Gastrocnemius medialis (tissue), 4 donors: ENCODE measurements around the gene KTN1. TPM values are rescaled to one million over a fixed set of nuclear protein-coding genes. Genes with fewer than 3 reads are reported as not detected.

Source experiments
- ATAC-seq, 2 donors: fragments of 150-250 bp; one replicate each; pipeline ENCODE4 v1.9.1; 2016
- DNase-seq, 2 donors: peaks; one replicate each; pipeline ENCODE4 v3.0.0-alpha.2; 2019
- H3K27ac ChIP-seq, 4 donors: fragments of 200-600 bp; sonication (generic); 1 replicate in 1 of 4; 2 replicates in 3 of 4; pipeline ENCODE4 v1.5.1; 2016 to 2018; ENCODE audit warnings: mild to moderate bottlenecking in 2 of 4, moderate library complexity in 1 of 4
- H3K27me3 ChIP-seq, 3 donors: fragments of 200-600 bp; sonication (generic) in 2 of 3; 1 replicate in 1 of 3; 2 replicates in 2 of 3; pipeline versions ENCODE4 v1.5.1 to v1.6.0; 2016 to 2019; ENCODE audit warnings: mild to moderate bottlenecking in 1 of 3, moderate library complexity in 1 of 3
- H3K36me3 ChIP-seq, 2 donors: fragments of 200-600 bp; sonication (generic) in 1 of 2; one replicate each; pipeline ENCODE4 v1.5.1; 2017 to 2018
- H3K4me1 ChIP-seq, 2 donors: fragments of 200-600 bp; sonication (generic) in 1 of 2; one replicate each; pipeline ENCODE4 v1.5.1; 2016 to 2017; ENCODE audit warnings: mild to moderate bottlenecking in 2 of 2
- H3K4me3 ChIP-seq, 4 donors: fragments of 200-600 bp; sonication (generic) in 3 of 4; 1 replicate in 1 of 4; 2 replicates in 3 of 4; pipeline ENCODE4 v1.5.1; 2016 to 2019; ENCODE audit warnings: mild to moderate bottlenecking in 2 of 4
- H3K9me3 ChIP-seq, 3 donors: fragments of 200-600 bp; sonication (generic) in 2 of 3; 1 replicate in 1 of 3; 2 replicates in 2 of 3; pipeline ENCODE4 v1.5.1; 2016 to 2019
- POLR2A ChIP-seq, 2 donors: fragments of 450-650 bp; IDR thresholded peaks; one replicate each; pipeline ENCODE4 v1.6.1; 2017; ENCODE audit warnings: antibody characterized with exemption in 2 of 2, mild to moderate bottlenecking in 2 of 2, moderate library complexity in 2 of 2
- in situ Hi-C, 4 donors: fragments of 200-750 bp; cut with MboI; loops; one replicate each; pipeline versions ENCODE4 v1.15.0 to v1.8.0; 2017; ENCODE audit warnings: low sequenced_read_pairs in 4 of 4
- intact Hi-C: fragments of 100-400 bp; cut with DNase I; formaldehyde crosslinking; loops from one replicate; pipeline ENCODE4 v1.15.1; 2023; ENCODE audit warnings: low total_unique reads
- total RNA-seq, 4 donors: library from RNA; depleted of rRNA; stranded (reverse); fragments of >200 nt; gene quantifications; one replicate each; pipeline versions ENCODE4 v1.1.0 to v1.2.3, GENCODE V29; 2016
- TF ChIP-seq, protein P1 (sequence below), 5 experiments: fragments of 450-650 bp in 3 of 5; fragments of 200-600 bp in 2 of 5; sonication (generic) in 2 of 5; IDR thresholded peaks in 4 of 5; conservative IDR thresholded peaks in 1 of 5; 1 replicate in 4 of 5; 2 replicates in 1 of 5; pipeline ENCODE4 v1.5.1; 2016 to 2019; ENCODE audit warnings: antibody characterized with exemption in 5 of 5, mild to moderate bottlenecking in 3 of 5, moderate library complexity in 3 of 5

KTN1 gene
- total RNA-seq, 4 donors from 2014 or later, result 256 to 373 (median 327) TPM

DNA sequence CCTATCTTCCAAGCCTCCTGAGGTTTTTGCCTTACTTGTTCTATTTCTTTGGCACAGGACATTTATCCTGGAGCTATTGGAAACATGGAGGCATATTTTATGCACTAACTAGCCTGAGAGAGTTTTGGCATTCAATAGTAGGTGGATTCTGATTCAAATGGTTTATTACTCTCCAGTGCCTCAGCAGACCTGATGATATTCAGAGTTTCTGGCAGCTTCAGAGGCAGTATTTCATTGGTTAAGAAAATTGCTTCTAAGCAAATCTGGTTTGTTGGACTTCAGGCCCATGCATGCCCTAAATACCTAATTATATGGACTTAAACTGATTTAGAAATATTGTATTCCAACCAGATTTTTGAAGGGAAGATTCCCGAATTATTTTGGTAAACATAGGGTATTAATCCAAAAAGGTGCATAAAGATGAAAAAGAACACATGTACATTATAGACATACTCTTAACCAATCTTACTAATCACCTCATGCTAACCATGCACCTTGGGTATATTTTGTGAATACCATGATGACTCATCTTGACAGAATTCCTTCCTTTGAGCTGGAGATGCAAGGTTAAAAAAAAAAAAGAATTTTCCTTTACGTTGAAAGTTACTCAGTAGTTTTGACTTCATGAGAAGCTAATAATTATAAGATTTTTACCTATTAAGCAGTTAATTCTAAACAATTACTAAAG lies 44.3 kb upstream of the KTN1 start:
- DNase-seq (no peak), ATAC-seq (no peak)
- intact Hi-C loops, result no loop called here
- Histone ChIP-seq H3K4me3 (no peak overlapping the region), H3K9me3 (peaks cover 0 to 3% (median 0%) of the 10 kb centered on the region in 3 donors), H3K4me1 (no peaks in the 10 kb centered on the region), H3K36me3 (no peaks in the 10 kb centered on the region), H3K27ac (no peak overlapping the region), H3K27me3 (no peaks in the 10 kb centered on the region)
- TF ChIP-seq, protein P1, sequence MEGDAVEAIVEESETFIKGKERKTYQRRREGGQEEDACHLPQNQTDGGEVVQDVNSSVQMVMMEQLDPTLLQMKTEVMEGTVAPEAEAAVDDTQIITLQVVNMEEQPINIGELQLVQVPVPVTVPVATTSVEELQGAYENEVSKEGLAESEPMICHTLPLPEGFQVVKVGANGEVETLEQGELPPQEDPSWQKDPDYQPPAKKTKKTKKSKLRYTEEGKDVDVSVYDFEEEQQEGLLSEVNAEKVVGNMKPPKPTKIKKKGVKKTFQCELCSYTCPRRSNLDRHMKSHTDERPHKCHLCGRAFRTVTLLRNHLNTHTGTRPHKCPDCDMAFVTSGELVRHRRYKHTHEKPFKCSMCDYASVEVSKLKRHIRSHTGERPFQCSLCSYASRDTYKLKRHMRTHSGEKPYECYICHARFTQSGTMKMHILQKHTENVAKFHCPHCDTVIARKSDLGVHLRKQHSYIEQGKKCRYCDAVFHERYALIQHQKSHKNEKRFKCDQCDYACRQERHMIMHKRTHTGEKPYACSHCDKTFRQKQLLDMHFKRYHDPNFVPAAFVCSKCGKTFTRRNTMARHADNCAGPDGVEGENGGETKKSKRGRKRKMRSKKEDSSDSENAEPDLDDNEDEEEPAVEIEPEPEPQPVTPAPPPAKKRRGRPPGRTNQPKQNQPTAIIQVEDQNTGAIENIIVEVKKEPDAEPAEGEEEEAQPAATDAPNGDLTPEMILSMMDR (IDR thresholded peaks at IDR 0.05 in 4 of 5, conservative IDR thresholded peaks at IDR 0.05 in 1 of 5), result no peak
- no peak for TF ChIP-seq POLR2A (IDR thresholded peaks at IDR 0.05)
- in situ Hi-C loops, result no loop called here

DNA sequence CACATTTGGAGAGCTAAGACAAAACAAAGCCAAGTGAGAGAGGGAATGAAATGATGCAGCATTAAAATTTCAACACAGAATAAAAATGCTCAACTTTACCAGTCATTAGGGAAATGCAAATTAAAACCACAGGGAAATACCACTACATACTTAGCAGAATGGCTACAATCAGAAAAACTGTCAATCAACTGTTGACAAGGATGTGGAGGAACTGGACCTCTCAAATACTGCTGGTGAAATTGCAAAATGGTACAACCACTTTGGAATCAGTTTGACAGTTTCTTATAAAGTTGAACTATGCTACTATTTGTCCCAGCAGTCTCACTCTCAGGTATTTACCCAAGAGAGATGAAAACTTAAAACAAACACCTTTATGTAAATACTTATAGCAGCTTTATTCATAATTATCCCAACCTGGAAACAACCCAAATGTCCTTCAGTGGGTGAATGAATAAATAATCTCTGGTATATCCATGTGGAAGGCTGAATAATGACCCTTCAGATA lies 43.8 kb upstream of the KTN1 start:
- no peak for TF ChIP-seq POLR2A (IDR thresholded peaks at IDR 0.05)
- TF ChIP-seq, protein P1 (IDR thresholded peaks at IDR 0.05 in 4 of 5, conservative IDR thresholded peaks at IDR 0.05 in 1 of 5), result no peak
- no peaks in the 10 kb centered on the region for H3K36me3 ChIP-seq
- no peaks in the 10 kb centered on the region for H3K4me1 ChIP-seq
- DNase-seq (no peak), ATAC-seq (no peak)
- in situ Hi-C loops (no loop called here), intact Hi-C loops (no loop called here)
- no peak overlapping the region for H3K4me3 ChIP-seq
- H3K27ac ChIP-seq, result no peak overlapping the region
- H3K27me3 ChIP-seq, result no peaks in the 10 kb centered on the region
- peaks cover 0 to 3% (median 0%) of the 10 kb centered on the region in 3 donors for H3K9me3 ChIP-seq

DNA sequence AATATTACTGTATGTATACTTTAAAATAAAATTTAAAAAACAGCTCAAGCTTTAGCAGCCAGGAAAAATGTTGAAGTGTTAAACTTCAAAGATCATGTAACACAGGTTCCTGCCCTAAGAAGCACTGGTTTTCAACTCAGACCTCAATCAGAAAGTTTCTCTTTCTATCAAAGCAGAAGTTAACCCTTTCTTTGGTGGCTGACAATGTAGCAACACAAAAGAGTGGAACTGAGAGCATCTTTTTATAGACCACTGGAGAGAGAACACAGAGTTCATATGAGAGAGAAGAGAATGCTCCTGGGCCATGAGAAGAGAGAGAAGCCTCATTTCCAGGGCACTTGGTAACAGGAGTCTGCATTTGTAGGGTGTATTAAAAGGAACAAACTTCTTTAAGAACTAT lies 42.2 kb upstream of the KTN1 start:
- intact Hi-C loops (no loop called here), in situ Hi-C loops (no loop called here)
- Histone ChIP-seq H3K36me3 (no peaks in the 10 kb centered on the region), H3K4me1 (no peaks in the 10 kb centered on the region), H3K27me3 (no peaks in the 10 kb centered on the region), H3K27ac (no peak overlapping the region), H3K9me3 (peaks cover 0 to 3% (median 0%) of the 10 kb centered on the region in 3 donors), H3K4me3 (no peak overlapping the region)
- no peak for TF ChIP-seq POLR2A (IDR thresholded peaks at IDR 0.05)
- TF ChIP-seq, protein P1 (IDR thresholded peaks at IDR 0.05 in 4 of 5, conservative IDR thresholded peaks at IDR 0.05 in 1 of 5), result no peak
- DNase-seq (no peak), ATAC-seq (no peak)

DNA sequence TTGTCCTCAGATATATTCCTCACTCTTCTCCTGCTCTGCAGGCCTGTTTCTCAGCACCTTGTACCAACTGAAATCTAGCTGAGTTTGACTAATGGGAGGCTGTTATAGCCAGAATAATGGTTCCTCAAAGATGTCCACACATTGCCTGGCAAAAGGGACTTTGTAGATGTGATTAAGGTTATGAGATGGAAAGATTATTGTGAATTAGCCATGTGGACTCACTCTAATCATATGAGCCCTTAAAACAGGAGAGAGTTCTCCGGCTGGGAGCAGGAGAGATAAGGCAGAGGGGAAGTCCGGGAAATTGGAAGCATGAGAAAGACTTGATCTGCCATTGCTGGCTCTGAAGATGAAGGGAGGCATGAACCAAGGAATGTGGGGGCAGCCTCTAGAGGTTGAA lies 40.0 kb upstream of the KTN1 start:
- H3K4me1 ChIP-seq, result no peaks in the 10 kb centered on the region
- no peaks in the 10 kb centered on the region for H3K27me3 ChIP-seq
- peaks cover 0 to 3% (median 0%) of the 10 kb centered on the region in 3 donors for H3K9me3 ChIP-seq
- no peaks in the 10 kb centered on the region for H3K36me3 ChIP-seq
- DNase-seq, result no peak
- in situ Hi-C loops (no loop called here), intact Hi-C loops (no loop called here)
- H3K27ac ChIP-seq, result no peak overlapping the region
- no peak for ATAC-seq
- no peak overlapping the region for H3K4me3 ChIP-seq
- no peak for TF ChIP-seq POLR2A (IDR thresholded peaks at IDR 0.05)

DNA sequence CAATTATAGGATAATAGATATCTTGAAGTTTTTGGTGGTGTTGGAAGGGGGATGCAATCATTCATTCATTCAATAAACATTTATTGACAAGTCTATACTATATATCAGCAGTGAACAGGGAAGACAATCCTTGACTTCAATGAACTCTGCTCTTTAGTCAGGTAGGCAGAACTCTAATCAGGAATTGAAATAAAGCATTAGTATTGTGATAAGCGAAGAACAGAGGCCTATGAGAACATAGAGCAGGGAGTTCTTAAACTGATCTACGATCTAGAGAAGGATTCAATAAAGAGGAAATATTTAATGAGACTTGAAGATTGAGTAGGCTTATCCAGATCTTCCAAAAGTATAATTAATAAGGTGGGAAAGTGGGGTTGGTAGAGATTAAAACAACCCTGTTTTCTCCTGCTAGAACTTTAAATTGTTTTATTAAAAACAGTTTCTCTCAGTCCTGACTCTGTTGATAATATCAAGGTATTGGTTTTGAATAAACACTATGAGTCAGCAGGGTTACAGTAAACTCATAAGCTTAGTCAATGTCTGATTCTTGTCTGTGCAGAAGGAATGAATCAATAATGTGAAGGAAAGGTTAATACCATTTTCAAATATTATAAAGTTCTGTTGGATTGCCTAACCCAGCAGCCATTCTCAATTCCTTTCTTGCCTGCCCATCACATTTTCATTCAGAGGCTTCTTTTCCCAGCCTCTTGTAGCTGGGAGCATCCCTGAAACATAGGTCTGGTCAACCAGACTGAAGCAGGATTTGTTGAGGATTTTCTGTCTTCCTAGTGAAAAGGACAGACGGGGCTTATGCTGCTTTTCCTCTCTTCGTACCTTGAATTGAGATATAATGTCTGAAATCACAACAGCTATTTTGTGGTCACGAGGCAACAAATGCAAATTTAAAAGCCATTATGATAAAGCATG lies 38.9 kb upstream of the KTN1 start:
- in situ Hi-C loops, result no loop called here
- no peak overlapping the region for H3K4me3 ChIP-seq
- H3K27me3 ChIP-seq, result no peaks in the 10 kb centered on the region
- H3K36me3 ChIP-seq, result no peaks in the 10 kb centered on the region
- no peak for ATAC-seq
- no peak overlapping the region for H3K27ac ChIP-seq
- H3K9me3 ChIP-seq, result peaks cover 0 to 3% (median 0%) of the 10 kb centered on the region in 3 donors
- no peak for TF ChIP-seq POLR2A (IDR thresholded peaks at IDR 0.05)
- TF ChIP-seq, protein P1 (IDR thresholded peaks at IDR 0.05 in 4 of 5, conservative IDR thresholded peaks at IDR 0.05 in 1 of 5), result no peak
- intact Hi-C loops, result no loop called here
- no peaks in the 10 kb centered on the region for H3K4me1 ChIP-seq
- no peak for DNase-seq
